WTC11 (cell line): Measurements from ENCODE around the gene PRKAR1B. TPM values are rescaled to one million over a fixed set of nuclear protein-coding genes. Genes with fewer than 3 reads are reported as not detected.

Source experiments
- ATAC-seq: fragments of 200-7000 bp; cut with Tn5 transposase; 2 replicates; pipeline ENCODE4 v1.10.0; 2021; ENCODE audit warnings: mild to moderate bottlenecking, moderate library complexity
- CTCF ChIA-PET: fragments of 300-600 bp; sonication (Branson Sonifier 250); formaldehyde crosslinking; loops from one replicate; lab custom pipeline; 2021; ENCODE audit warnings: antibody characterized with exemption; lab: Charles Lee
- POLR2A ChIA-PET: fragments of 350-600 bp; sonication (Branson Sonifier 250); formaldehyde crosslinking; loops from one replicate; lab custom pipeline; 2021; ENCODE audit warnings: antibody characterized with exemption; lab: Charles Lee
- DNase-seq: peaks from one replicate; pipeline ENCODE4 v3.0.0; 2021; ENCODE audit warnings: low spot score
- H3K27ac Mint-ChIP-seq: 2 replicates; pipeline ENCODE4 v1.8.0; 2021; ENCODE audit warnings: mixed read lengths
- H3K27me3 Mint-ChIP-seq: 2 replicates; pipeline ENCODE4 v1.8.0; 2021; ENCODE audit warnings: low read depth, mild to moderate bottlenecking, moderate library complexity, mixed read lengths
- H3K36me3 Mint-ChIP-seq: 2 replicates; pipeline ENCODE4 v1.8.0; 2021; ENCODE audit warnings: mixed read lengths
- H3K4me1 Mint-ChIP-seq: 2 replicates; pipeline ENCODE4 v1.8.0; 2022; ENCODE audit warnings: mixed read lengths
- H3K4me3 Mint-ChIP-seq: 2 replicates; pipeline ENCODE4 v1.8.0; 2021; ENCODE audit warnings: mild to moderate bottlenecking, moderate library complexity, mixed read lengths
- H3K9me3 Mint-ChIP-seq: 2 replicates; pipeline ENCODE4 v1.8.0; 2021; ENCODE audit warnings: mixed read lengths
- AFF4 ChIP-seq: sonication (generic); formaldehyde crosslinking; IDR thresholded peaks from 2 replicates; pipeline ENCODE4 v1.8.1; 2023; ENCODE audit warnings: mild to moderate bottlenecking, missing genetic modification reagents, borderline replicate concordance
- ATF1 ChIP-seq: sonication (generic); formaldehyde crosslinking; IDR thresholded peaks from 2 replicates; pipeline ENCODE4 v1.8.1; 2023; ENCODE audit warnings: mild to moderate bottlenecking, moderate library complexity, missing genetic modification reagents
- ATF2 ChIP-seq: sonication (generic); formaldehyde crosslinking; IDR thresholded peaks from 2 replicates; pipeline ENCODE4 v1.8.1; 2022; ENCODE audit warnings: low read depth, missing genetic modification reagents, borderline replicate concordance
- EMX1 ChIP-seq: fragments of 250-450 bp; sonication (Bioruptor Pico); IDR thresholded peaks from 2 replicates; pipeline ENCODE4 v1.8.0; 2021; ENCODE audit warnings: mild to moderate bottlenecking
- ERG ChIP-seq: fragments of 250-450 bp; sonication (Bioruptor Pico); IDR thresholded peaks from 2 replicates; pipeline ENCODE4 v1.8.0; 2021; ENCODE audit warnings: mild to moderate bottlenecking
- FOXP1 ChIP-seq: sonication (generic); formaldehyde crosslinking; IDR thresholded peaks from 2 replicates; pipeline ENCODE4 v1.8.0; 2022; ENCODE audit warnings: missing genetic modification reagents, mild to moderate bottlenecking, moderate library complexity, borderline replicate concordance
- IRF1 ChIP-seq: sonication (generic); formaldehyde crosslinking; IDR thresholded peaks from 2 replicates; pipeline ENCODE4 v1.8.0; 2023; ENCODE audit warnings: missing genetic modification reagents
- JAZF1 ChIP-seq: fragments of 250-450 bp; sonication (Bioruptor Pico); IDR thresholded peaks from 2 replicates; pipeline ENCODE4 v1.9.0; 2021; ENCODE audit warnings: moderate library complexity, mild to moderate bottlenecking, inconsistent platforms
- JUN ChIP-seq: sonication (generic); formaldehyde crosslinking; IDR thresholded peaks from 2 replicates; pipeline ENCODE4 v1.8.0; 2023; ENCODE audit warnings: mild to moderate bottlenecking, missing genetic modification reagents
- KAT7 ChIP-seq: sonication (generic); formaldehyde crosslinking; IDR thresholded peaks from 2 replicates; pipeline ENCODE4 v1.8.1; 2023; ENCODE audit warnings: missing genetic modification reagents, mild to moderate bottlenecking, borderline replicate concordance
- MYBL2 ChIP-seq: sonication (generic); formaldehyde crosslinking; IDR thresholded peaks from 2 replicates; pipeline ENCODE4 v1.8.1; 2023; ENCODE audit warnings: mild to moderate bottlenecking, moderate library complexity, missing genetic modification reagents
- OVOL2 ChIP-seq: fragments of 250-450 bp; sonication (Bioruptor Pico); IDR thresholded peaks from 2 replicates; pipeline ENCODE4 v1.9.0; 2021; ENCODE audit warnings: mild to moderate bottlenecking, borderline replicate concordance
- PREB ChIP-seq: sonication (generic); formaldehyde crosslinking; IDR thresholded peaks from 2 replicates; pipeline ENCODE4 v1.8.1; 2022; ENCODE audit warnings: mild to moderate bottlenecking, missing genetic modification reagents, moderate library complexity, borderline replicate concordance
- USF1 ChIP-seq: sonication (generic); formaldehyde crosslinking; IDR thresholded peaks from 2 replicates; pipeline ENCODE4 v1.8.0; 2022; ENCODE audit warnings: mild to moderate bottlenecking, missing genetic modification reagents
- ZNF121 ChIP-seq: sonication (generic); formaldehyde crosslinking; IDR thresholded peaks from 2 replicates; pipeline ENCODE4 v1.8.0; 2023; ENCODE audit warnings: missing genetic modification reagents
- ZNF263 ChIP-seq: sonication (generic); formaldehyde crosslinking; IDR thresholded peaks from 2 replicates; pipeline ENCODE4 v1.8.1; 2022; ENCODE audit warnings: low read depth, mild to moderate bottlenecking, moderate library complexity, missing genetic modification reagents
- ZNF281 ChIP-seq: sonication (generic); formaldehyde crosslinking; IDR thresholded peaks from 2 replicates; pipeline ENCODE4 v1.8.0; 2023; ENCODE audit warnings: mild to moderate bottlenecking, missing genetic modification reagents
- ZNF425 ChIP-seq: fragments of 250-450 bp; sonication (Bioruptor Pico); conservative IDR thresholded peaks from 2 replicates; pipeline ENCODE4 v1.9.0; 2021; ENCODE audit warnings: mild to moderate bottlenecking
- total RNA-seq: library from RNA; stranded (reverse); gene quantifications from 3 replicates; pipeline ENCODE4 v1.2.3, GENCODE V29; 2021

PRKAR1B gene
- total RNA-seq, 1 experiment from 2014 or later, result 43.6 TPM

GRCh38 chr7:573933-574381, 153.1 kb downstream of the PRKAR1B start (continued):
- no peak for TF ChIP-seq ZNF281 (CRISPR knock-in tag)
- no peak for TF ChIP-seq AFF4 (CRISPR knock-in tag)
- TF ChIP-seq ERG (CRISPR knock-in tag), result no peak

- no peaks in the 10 kb centered on the region for H3K27me3 Mint-ChIP-seq
- TF ChIP-seq ATF1 (no peak), ATF2 (CRISPR knock-in tag) (no peak), FOXP1 (CRISPR knock-in tag) (no peak), ZNF263 (CRISPR knock-in tag) (no peak), ZNF121 (no peak), JAZF1 (CRISPR knock-in tag) (no peak), EMX1 (CRISPR knock-in tag) (no peak), MYBL2 (CRISPR knock-in tag) (no peak), ZNF425 (CRISPR knock-in tag) (no peak), USF1 (CRISPR knock-in tag) (no peak), IRF1 (CRISPR knock-in tag) (no peak), KAT7 (CRISPR knock-in tag) (no peak), OVOL2 (CRISPR knock-in tag) (no peak), JUN (CRISPR knock-in tag) (no peak), PREB (CRISPR knock-in tag) (no peak)
- DNase-seq (no peak), ATAC-seq (no peak)
- peaks cover 7% of the 10 kb centered on the region for H3K9me3 Mint-ChIP-seq
- CTCF ChIA-PET, result interaction anchor here (0.9 to 2.1 kb wide), 3 partner anchors 92 to 251 kb away, joined by 3 to 8 read pairs (median 5); no protein-coding TSS in a partner anchor
- peak overlapping the region; percentile 83 for H3K27ac Mint-ChIP-seq
- peaks cover 18% of the 10 kb centered on the region for H3K4me1 Mint-ChIP-seq
- H3K36me3 Mint-ChIP-seq, result peaks cover 29% of the 10 kb centered on the region
- no peak overlapping the region for H3K4me3 Mint-ChIP-seq
- POLR2A ChIA-PET, result no interaction called here
Observed at GRCh38 chr7:573269-573932, 153.7 kb downstream of the PRKAR1B start.
